Activated T-helper 17 cell treated with anti-CD3 and anti-CD28 coated beads, Interleukin-2, amount 50 U/mL, for 72 hours (primary cell): ENCODE measurements around the gene ERBB4. TPM values are rescaled to one million over a fixed set of nuclear protein-coding genes. Genes with fewer than 3 reads are reported as not detected.

Source experiments
- ATAC-seq: fragments of 150-1000 bp; cut with Tn5 transposase; replicated peaks from 2 replicates; pipeline ENCODE4 v1.10.0; 2021; ENCODE audit warnings: mild to moderate bottlenecking, moderate library complexity
- H3K27ac Mint-ChIP-seq: one replicate; pipeline ENCODE4 v1.8.0; 2022; ENCODE audit warnings: mixed read lengths
- H3K27me3 Mint-ChIP-seq: one replicate; pipeline ENCODE4 v1.8.0; 2022; ENCODE audit warnings: mixed read lengths
- H3K36me3 Mint-ChIP-seq: one replicate; pipeline ENCODE4 v1.8.0; 2022; ENCODE audit warnings: low read depth, mild to moderate bottlenecking, mixed read lengths
- H3K4me1 Mint-ChIP-seq: one replicate; pipeline ENCODE4 v1.8.0; 2022; ENCODE audit warnings: mixed read lengths
- H3K4me3 Mint-ChIP-seq: one replicate; pipeline ENCODE4 v1.8.0; 2022; ENCODE audit warnings: mild to moderate bottlenecking, mixed read lengths
- H3K9me3 Mint-ChIP-seq: one replicate; pipeline ENCODE4 v1.8.0; 2022; ENCODE audit warnings: mixed read lengths
- total RNA-seq, 2 donors: library from RNA; stranded (reverse); gene quantifications; one replicate each; pipeline ENCODE4 v1.2.3, GENCODE V29; 2022

The ERBB4 gene
- total RNA-seq, 2 donors from 2014 or later = not detected

GRCh38 chr2:212001325-212001724, 537.3 kb downstream of the ERBB4 start:
- no peaks in the 10 kb centered on the region for H3K4me1 Mint-ChIP-seq
- H3K4me3 Mint-ChIP-seq = no peak overlapping the region
- no peak overlapping the region for H3K27ac Mint-ChIP-seq
- H3K36me3 Mint-ChIP-seq = no peaks in the 10 kb centered on the region
- no peak for ATAC-seq
- no peaks in the 10 kb centered on the region for H3K9me3 Mint-ChIP-seq
- H3K27me3 Mint-ChIP-seq = no peaks in the 10 kb centered on the region

DNA sequence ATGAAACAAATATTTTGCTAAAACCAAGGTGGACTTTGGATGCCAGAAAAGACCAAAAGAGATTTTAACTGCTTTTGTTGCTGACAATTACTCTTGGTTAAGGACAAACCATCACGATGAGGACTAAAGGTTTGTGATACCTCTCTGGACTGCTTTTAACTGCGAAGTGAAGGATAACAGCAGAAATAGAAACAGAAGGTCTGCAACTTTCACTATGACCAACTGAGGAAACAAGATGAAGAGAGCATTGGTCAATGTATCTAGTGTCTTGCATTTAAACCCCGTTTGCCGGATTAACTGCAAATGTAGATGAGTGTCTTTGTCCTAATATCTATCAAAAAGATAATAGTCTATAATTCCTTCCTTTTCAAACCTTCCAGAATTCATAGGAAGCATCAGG, 541.7 kb downstream of the ERBB4 start:
- Mint-ChIP-seq H3K36me3 (no peaks in the 10 kb centered on the region), H3K9me3 (peaks cover 5% of the 10 kb centered on the region), H3K27me3 (no peaks in the 10 kb centered on the region), H3K4me3 (no peak overlapping the region), H3K27ac (no peak overlapping the region), H3K4me1 (no peaks in the 10 kb centered on the region)
- no peak for ATAC-seq

- Mint-ChIP-seq H3K9me3 (peaks cover 8% of the 10 kb centered on the region), H3K4me1 (no peaks in the 10 kb centered on the region)
Measured at GRCh38 chr2:211994806-211995205, 543.8 kb downstream of the ERBB4 start.

DNA sequence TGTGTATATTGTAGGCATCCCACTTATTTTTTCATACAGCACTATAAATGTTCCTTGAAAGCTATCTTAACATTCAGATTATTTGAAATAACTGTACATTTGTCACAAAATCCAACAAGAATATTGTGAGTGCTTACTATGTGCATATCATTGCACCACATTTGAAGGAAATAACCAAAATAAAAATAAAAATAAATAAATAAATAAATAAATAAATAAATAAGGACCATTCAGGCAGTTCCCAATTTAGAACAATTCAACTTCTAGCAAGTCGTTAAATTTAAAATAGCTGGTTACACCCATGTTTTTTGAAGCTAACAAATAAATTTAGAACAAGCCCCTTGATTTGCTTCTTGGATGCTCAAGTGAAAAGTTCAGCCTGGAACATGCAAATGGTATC, 548.3 kb downstream of the ERBB4 start:
- H3K4me1 Mint-ChIP-seq = no peaks in the 10 kb centered on the region
- no peak for ATAC-seq
- no peak overlapping the region for H3K4me3 Mint-ChIP-seq
- H3K27ac Mint-ChIP-seq = no peak overlapping the region
- no peaks in the 10 kb centered on the region for H3K27me3 Mint-ChIP-seq
- peaks cover 11% of the 10 kb centered on the region for H3K9me3 Mint-ChIP-seq
- no peaks in the 10 kb centered on the region for H3K36me3 Mint-ChIP-seq

More at GRCh38 chr2:211994806-211995205, 543.8 kb downstream of the ERBB4 start:
- H3K36me3 Mint-ChIP-seq = no peaks in the 10 kb centered on the region
- ATAC-seq = no peak
- H3K27ac Mint-ChIP-seq = no peak overlapping the region
- no peaks in the 10 kb centered on the region for H3K27me3 Mint-ChIP-seq
- H3K4me3 Mint-ChIP-seq = no peak overlapping the region

- H3K27me3 Mint-ChIP-seq = no peaks in the 10 kb centered on the region
- H3K27ac Mint-ChIP-seq = no peak overlapping the region
- no peaks in the 10 kb centered on the region for H3K4me1 Mint-ChIP-seq
- no peaks in the 10 kb centered on the region for H3K36me3 Mint-ChIP-seq
- H3K4me3 Mint-ChIP-seq = no peak overlapping the region
- peaks cover 12% of the 10 kb centered on the region for H3K9me3 Mint-ChIP-seq
- ATAC-seq = no peak
Measured at GRCh38 chr2:211986313-211986712, 552.3 kb downstream of the ERBB4 start.

DNA sequence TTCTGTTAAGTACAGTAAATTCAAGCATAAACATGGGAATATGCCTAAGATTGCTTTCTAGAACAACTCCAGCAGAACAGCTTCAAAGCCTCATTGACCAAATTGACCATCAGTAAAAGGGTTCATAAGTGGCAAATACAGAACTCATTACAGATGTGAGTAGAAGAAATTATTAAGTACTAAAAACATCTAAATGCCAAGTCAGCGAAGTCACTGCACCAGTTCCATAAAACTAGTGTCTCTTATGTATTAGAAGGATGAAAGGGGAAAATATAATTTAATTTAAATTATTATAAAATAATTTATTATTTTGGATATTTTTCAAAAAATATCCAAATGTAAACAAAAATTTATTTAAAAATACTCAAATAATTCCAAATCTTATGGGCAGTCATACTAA, 553.2 kb downstream of the ERBB4 start:
- no peaks in the 10 kb centered on the region for H3K4me1 Mint-ChIP-seq
- no peak overlapping the region for H3K4me3 Mint-ChIP-seq
- H3K36me3 Mint-ChIP-seq = no peaks in the 10 kb centered on the region
- H3K9me3 Mint-ChIP-seq = peaks cover 15% of the 10 kb centered on the region
- H3K27ac Mint-ChIP-seq = no peak overlapping the region
- H3K27me3 Mint-ChIP-seq = no peaks in the 10 kb centered on the region
- no peak for ATAC-seq

GRCh38 chr2:211982162-211982561, 556.4 kb downstream of the ERBB4 start:
- no peaks in the 10 kb centered on the region for H3K27me3 Mint-ChIP-seq
- H3K9me3 Mint-ChIP-seq = peaks cover 15% of the 10 kb centered on the region
- no peaks in the 10 kb centered on the region for H3K4me1 Mint-ChIP-seq
- no peak overlapping the region for H3K4me3 Mint-ChIP-seq
- no peaks in the 10 kb centered on the region for H3K36me3 Mint-ChIP-seq
- H3K27ac Mint-ChIP-seq = no peak overlapping the region
- no peak for ATAC-seq

GRCh38 chr2:211981451-211981850, 557.2 kb downstream of the ERBB4 start:
- Mint-ChIP-seq H3K4me3 (no peak overlapping the region), H3K4me1 (no peaks in the 10 kb centered on the region), H3K9me3 (peaks cover 15% of the 10 kb centered on the region), H3K27me3 (no peaks in the 10 kb centered on the region), H3K27ac (no peak overlapping the region), H3K36me3 (no peaks in the 10 kb centered on the region)
- ATAC-seq = no peak

GRCh38 chr2:211976076-211976475, 562.5 kb downstream of the ERBB4 start:
- Mint-ChIP-seq H3K27ac (no peak overlapping the region), H3K36me3 (no peaks in the 10 kb centered on the region), H3K27me3 (no peaks in the 10 kb centered on the region), H3K9me3 (peaks cover 2% of the 10 kb centered on the region), H3K4me1 (no peaks in the 10 kb centered on the region), H3K4me3 (no peak overlapping the region)
- no peak for ATAC-seq

DNA sequence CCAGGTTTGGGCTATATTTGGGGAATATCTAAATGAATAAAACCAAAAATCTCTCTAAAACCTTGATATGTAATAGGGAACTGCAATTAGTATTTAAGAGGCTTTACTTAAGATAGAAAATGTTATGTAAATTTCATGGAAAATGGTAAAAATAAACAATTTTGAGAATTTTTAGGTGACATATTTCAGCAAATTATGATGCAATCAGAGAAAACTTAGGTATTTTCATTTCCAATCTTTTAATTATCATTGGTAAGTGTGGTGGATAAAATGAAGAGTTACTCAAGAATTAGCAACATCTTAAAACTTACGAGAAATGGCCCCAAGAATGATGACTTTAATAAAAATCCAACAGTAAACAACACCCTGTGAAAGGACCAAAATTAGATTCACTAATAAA, 571.4 kb downstream of the ERBB4 start:
- H3K4me1 Mint-ChIP-seq = no peaks in the 10 kb centered on the region
- no peaks in the 10 kb centered on the region for H3K27me3 Mint-ChIP-seq
- ATAC-seq = no peak
- no peaks in the 10 kb centered on the region for H3K36me3 Mint-ChIP-seq
- no peak overlapping the region for H3K27ac Mint-ChIP-seq
- H3K9me3 Mint-ChIP-seq = peaks cover 5% of the 10 kb centered on the region
- H3K4me3 Mint-ChIP-seq = no peak overlapping the region

GRCh38 chr2:211963969-211964368, 574.6 kb downstream of the ERBB4 start:
- Mint-ChIP-seq H3K4me1 (no peaks in the 10 kb centered on the region), H3K36me3 (no peaks in the 10 kb centered on the region), H3K27me3 (no peaks in the 10 kb centered on the region)

DNA sequence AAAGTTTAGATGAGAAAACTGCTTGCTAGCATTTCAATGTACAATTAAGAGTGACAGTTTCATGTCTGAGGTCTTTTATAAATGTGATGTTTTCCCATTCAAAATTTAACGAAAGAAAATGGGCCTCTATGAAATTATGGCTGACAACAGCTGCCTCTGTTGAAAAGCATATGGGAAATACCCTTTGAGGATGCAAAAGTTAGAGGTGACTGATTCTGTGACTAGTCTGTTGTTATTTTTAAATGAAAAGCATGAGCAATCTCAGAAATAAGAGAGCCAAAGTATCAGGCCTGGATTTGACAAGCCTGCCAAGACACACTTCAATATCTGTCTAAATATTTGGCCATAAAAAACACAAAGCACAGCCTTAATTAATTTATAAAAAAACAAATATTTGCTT, 580.8 kb downstream of the ERBB4 start:
- Mint-ChIP-seq H3K36me3 (no peaks in the 10 kb centered on the region), H3K4me3 (no peak overlapping the region), H3K27me3 (no peaks in the 10 kb centered on the region), H3K4me1 (no peaks in the 10 kb centered on the region), H3K27ac (no peak overlapping the region), H3K9me3 (peaks cover 7% of the 10 kb centered on the region)
- no peak for ATAC-seq

More at GRCh38 chr2:211963969-211964368, 574.6 kb downstream of the ERBB4 start:
- no peak for ATAC-seq
- Mint-ChIP-seq H3K4me3 (no peak overlapping the region), H3K27ac (no peak overlapping the region), H3K9me3 (peaks cover 7% of the 10 kb centered on the region)

DNA sequence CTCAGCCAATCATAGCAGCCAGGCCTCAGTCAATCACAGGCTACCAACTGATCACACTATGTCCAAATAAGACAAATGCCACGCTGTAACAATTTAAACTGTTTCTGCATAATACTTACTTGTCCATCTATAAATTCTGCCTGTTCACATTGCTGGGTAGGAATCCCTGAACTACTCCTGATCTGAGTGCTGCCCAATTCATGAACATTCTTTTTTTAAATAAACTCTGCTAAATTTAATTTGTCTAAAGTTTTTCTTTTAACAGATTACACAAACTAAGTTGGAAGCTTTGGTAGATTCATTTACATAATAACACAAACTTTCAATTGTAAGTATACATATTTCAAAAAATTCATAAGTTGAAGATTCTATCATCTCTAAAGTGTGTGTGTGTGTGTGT, 583.0 kb downstream of the ERBB4 start:
- no peaks in the 10 kb centered on the region for H3K4me1 Mint-ChIP-seq
- H3K4me3 Mint-ChIP-seq = no peak overlapping the region
- no peak overlapping the region for H3K27ac Mint-ChIP-seq
- no peaks in the 10 kb centered on the region for H3K36me3 Mint-ChIP-seq
- no peak for ATAC-seq
- no peaks in the 10 kb centered on the region for H3K27me3 Mint-ChIP-seq
- H3K9me3 Mint-ChIP-seq = peaks cover 7% of the 10 kb centered on the region

- ATAC-seq = no peak
- Mint-ChIP-seq H3K27me3 (no peaks in the 10 kb centered on the region), H3K9me3 (peaks cover 5% of the 10 kb centered on the region), H3K4me1 (no peaks in the 10 kb centered on the region), H3K27ac (no peak overlapping the region), H3K4me3 (no peak overlapping the region), H3K36me3 (no peaks in the 10 kb centered on the region)
Measured at GRCh38 chr2:211948932-211949331, 589.7 kb downstream of the ERBB4 start.

DNA sequence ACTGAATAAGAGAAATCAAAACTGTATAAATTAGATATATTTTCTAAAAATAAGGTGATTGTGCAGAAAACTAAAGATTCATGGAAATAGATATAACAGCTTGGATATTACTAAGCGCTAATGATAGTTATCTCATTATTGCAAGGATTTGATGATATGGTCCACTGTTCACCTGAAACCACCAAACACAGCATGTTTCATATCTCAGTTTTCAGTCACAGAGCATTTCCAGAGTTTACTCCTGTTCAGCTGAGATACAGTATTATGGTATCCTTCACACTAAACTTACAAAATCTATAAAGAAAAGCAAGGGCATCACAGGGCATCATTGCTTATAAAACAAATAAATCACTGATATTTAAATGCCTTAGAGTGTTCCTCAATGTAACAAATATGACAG, 591.6 kb downstream of the ERBB4 start:
- Mint-ChIP-seq H3K9me3 (peaks cover 5% of the 10 kb centered on the region), H3K36me3 (no peaks in the 10 kb centered on the region), H3K4me1 (no peaks in the 10 kb centered on the region), H3K4me3 (no peak overlapping the region), H3K27me3 (no peaks in the 10 kb centered on the region), H3K27ac (no peak overlapping the region)
- no peak for ATAC-seq

- Mint-ChIP-seq H3K27me3 (no peaks in the 10 kb centered on the region), H3K36me3 (no peaks in the 10 kb centered on the region), H3K4me1 (no peaks in the 10 kb centered on the region), H3K9me3 (peaks cover 5% of the 10 kb centered on the region), H3K27ac (no peak overlapping the region), H3K4me3 (no peak overlapping the region)
- ATAC-seq = no peak
Measured at GRCh38 chr2:211944572-211944971, 594.0 kb downstream of the ERBB4 start.
